Heart left ventricle (tissue), 16 donors: Measurements from ENCODE around the gene CIAO3. TPM values are rescaled to one million over a fixed set of nuclear protein-coding genes. Genes with fewer than 3 reads are reported as not detected.
A peak's percentile ranks its signal among the peaks of the same experiment; 100 is the strongest.
"Not testable (repeated sequence)": the region's sequence is repeated elsewhere in the genome, so short reads cannot be mapped to it uniquely, and the experiment has no call there.

ENCODE experiments used
- ATAC-seq, 4 donors: fragments of 200-7000 bp; cut with Tn5 transposase; one replicate each; pipeline ENCODE4 v1.9.1; 2020 to 2022; ENCODE audit warnings: moderate library complexity in 4 of 4, mild to moderate bottlenecking in 3 of 4, moderate number of reproducible peaks in 1 of 4
- DNase-seq, 5 donors: peaks; one replicate each; pipeline ENCODE4 v3.0.0-alpha.2; 2020
- H3K27ac ChIP-seq, 12 donors: fragments of 200-600 bp; sonication (generic) in 4 of 12; one replicate each; pipeline versions ENCODE4 v1.5.0 to v1.8.0; 2016 to 2022; ENCODE audit warnings: mild to moderate bottlenecking in 2 of 12
- H3K27me3 ChIP-seq, 9 donors: fragments of 200-600 bp; sonication (generic) in 2 of 9; one replicate each; pipeline versions ENCODE4 v1.5.1 to v1.8.0; 2016 to 2022; ENCODE audit warnings: mild to moderate bottlenecking in 3 of 9
- H3K36me3 ChIP-seq, 9 donors: fragments of 200-600 bp; sonication (generic) in 2 of 9; one replicate each; pipeline versions ENCODE4 v1.5.0 to v1.8.0; 2018 to 2022; ENCODE audit warnings: mild to moderate bottlenecking in 2 of 9
- H3K4me1 ChIP-seq, 12 donors: fragments of 200-600 bp; sonication (generic) in 4 of 12; one replicate each; pipeline versions ENCODE4 v1.5.0 to v1.8.0; 2016 to 2022; ENCODE audit warnings: mild to moderate bottlenecking in 3 of 12
- H3K4me3 ChIP-seq, 12 donors: fragments of 200-600 bp; sonication (generic) in 4 of 12; one replicate each; pipeline versions ENCODE4 v1.5.0 to v1.8.0; 2017 to 2022; ENCODE audit warnings: mild to moderate bottlenecking in 9 of 12, moderate library complexity in 4 of 12
- H3K9me3 ChIP-seq, 12 donors: fragments of 200-600 bp; sonication (generic) in 4 of 12; one replicate each; pipeline versions ENCODE4 v1.5.0 to v1.8.0; 2016 to 2022; ENCODE audit warnings: mild to moderate bottlenecking in 1 of 12
- POLR2A ChIP-seq, 2 donors: fragments of 450-650 bp; IDR thresholded peaks; one replicate each; pipeline ENCODE4 v1.6.1; 2017; ENCODE audit warnings: antibody characterized with exemption in 2 of 2, mild to moderate bottlenecking in 2 of 2, moderate library complexity in 2 of 2
- WGBS, 4 donors: extraction: QIAGEN DNeasy Blood & Tissue Kit in 2 of 4; methylation state at CpG; one replicate each; pipeline versions ENCODE4 v1.1.5 to v1.1.7; 2013 to 2018; 5-methylcytosine and 5-hydroxymethylcytosine counted together
- intact Hi-C, 10 donors: fragments of 100-400 bp; cut with DNase I; formaldehyde crosslinking; loops; one replicate each; pipeline versions ENCODE4 v1.11.1 to v1.14.2; 2022
- polyA plus RNA-seq, 2 donors: library from polyadenylated mRNA; stranded (reverse); fragments of 200-250 nt; gene quantifications; one replicate each; pipeline ENCODE4 v1.2.3, GENCODE V29; 2013
- total RNA-seq, 9 donors: library from RNA; depleted of rRNA in 2 of 9; stranded (reverse); fragments of >200 nt in 2 of 9; fragmentation: NEBNext Ultra II Directional in 3 of 9; extraction: Animal tissue kit (Norgen Biotek cat#: 25700) in 3 of 9; gene quantifications; one replicate each; pipeline versions ENCODE4 v1.1.0 to v1.2.4, GENCODE V29; 2016 to 2023
- TF ChIP-seq, protein P1 (sequence below), 12 donors: fragments of 200-600 bp; sonication (generic) in 4 of 12; IDR thresholded peaks; one replicate each; pipeline versions ENCODE4 v1.5.0 to v1.8.0; 2018 to 2022; ENCODE audit warnings: antibody characterized with exemption in 12 of 12, mild to moderate bottlenecking in 5 of 12
- donor health status: ischemic (EF 13 %, LVEDD 7.1; RV severe dilation, severe dysfunction).
- donor health status: healthy with polysubstance abuse.
- donor health status: DM: no; HTN: yes; CAD: no.
- donor health status: DM: no; HTN: no; CAD: no.
- donor health status: ischemic (EF 25% LVEDD 6.9; RV normal size, moderate dysfunction).
- donor health status: ischemic (EF 25% LVEDD 5.7; RV mildly dilated, moderate dysfunction).
- donor health status: healthy.
- donor health status: DM: yes; HTN: yes; CAD: no.
- donor health status: ischemic (EF 35%, LVEDD 5.7; RV mildly dilated, moderate dysfunction).
- donor health status: nonischemic (EF 11% LVEDD 7.7; RV severe dilation, severe dysfunction).
- donor health status: DM: yes; HTN: yes; CAD: no.
- donor health status: PGD.
- donor health status: ischemic (EF 29% LVEDD 5.4; RV normal size, mild dysfunction).
- donor health status: nonischemic (EF 23%, LVEDD 6.1; RV moderate dilation, normal function).

Gene CIAO3
- total and polyA plus RNA-seq, 11 donors: 21.4 to 41.5 (median 28.2) TPM

DNA sequence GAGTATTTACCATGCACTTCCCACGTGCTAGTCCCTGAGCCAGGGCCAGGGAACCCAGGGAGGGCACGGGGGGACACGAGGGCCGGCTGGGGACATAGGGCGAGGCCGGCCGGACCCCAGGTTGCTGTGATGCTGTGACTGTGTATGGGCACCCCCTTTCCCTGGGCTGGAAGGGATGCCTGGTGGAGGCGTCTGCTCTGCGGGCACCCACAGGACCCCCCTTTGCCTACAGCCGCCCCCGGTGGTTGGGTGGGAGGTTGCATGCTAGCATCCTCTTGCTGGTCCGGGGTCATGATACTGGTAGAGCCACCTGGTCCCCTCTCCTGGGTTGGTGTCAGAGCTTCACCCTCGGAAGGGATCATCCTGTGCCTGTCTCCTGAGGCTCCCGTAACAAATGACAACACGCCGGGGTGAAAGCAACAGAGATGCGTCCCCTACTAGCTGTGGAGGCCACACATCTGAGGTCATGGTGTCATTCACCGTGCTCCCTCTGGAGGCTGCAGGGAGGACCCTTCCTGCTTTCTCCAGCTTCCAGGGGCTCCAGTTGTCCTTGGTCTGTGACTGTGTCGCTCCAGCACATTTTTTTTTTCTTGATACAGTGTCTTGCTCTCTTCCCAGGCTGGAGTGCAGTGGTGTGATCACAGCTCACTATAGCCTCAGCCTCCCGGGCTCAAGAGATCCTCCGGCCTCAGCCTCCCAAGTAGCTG lies 3.1 kb upstream of the CIAO3 start:
- H3K4me1 ChIP-seq: peaks cover 4 to 18% (median 12%) of the 10 kb centered on the region in 12 donors
- no peak overlapping the region for H3K27ac ChIP-seq
- no peaks in the 10 kb centered on the region for H3K9me3 ChIP-seq
- peaks cover 0 to 4% (median 0%) of the 10 kb centered on the region in 9 donors for H3K36me3 ChIP-seq
- WGBS, 4 donors: 72 to 83% (median 77%) methylated on average over 12 to 21 of the region's 21 CpGs
- TF ChIP-seq POLR2A (IDR thresholded peaks at IDR 0.05): no peak
- TF ChIP-seq, protein P1, sequence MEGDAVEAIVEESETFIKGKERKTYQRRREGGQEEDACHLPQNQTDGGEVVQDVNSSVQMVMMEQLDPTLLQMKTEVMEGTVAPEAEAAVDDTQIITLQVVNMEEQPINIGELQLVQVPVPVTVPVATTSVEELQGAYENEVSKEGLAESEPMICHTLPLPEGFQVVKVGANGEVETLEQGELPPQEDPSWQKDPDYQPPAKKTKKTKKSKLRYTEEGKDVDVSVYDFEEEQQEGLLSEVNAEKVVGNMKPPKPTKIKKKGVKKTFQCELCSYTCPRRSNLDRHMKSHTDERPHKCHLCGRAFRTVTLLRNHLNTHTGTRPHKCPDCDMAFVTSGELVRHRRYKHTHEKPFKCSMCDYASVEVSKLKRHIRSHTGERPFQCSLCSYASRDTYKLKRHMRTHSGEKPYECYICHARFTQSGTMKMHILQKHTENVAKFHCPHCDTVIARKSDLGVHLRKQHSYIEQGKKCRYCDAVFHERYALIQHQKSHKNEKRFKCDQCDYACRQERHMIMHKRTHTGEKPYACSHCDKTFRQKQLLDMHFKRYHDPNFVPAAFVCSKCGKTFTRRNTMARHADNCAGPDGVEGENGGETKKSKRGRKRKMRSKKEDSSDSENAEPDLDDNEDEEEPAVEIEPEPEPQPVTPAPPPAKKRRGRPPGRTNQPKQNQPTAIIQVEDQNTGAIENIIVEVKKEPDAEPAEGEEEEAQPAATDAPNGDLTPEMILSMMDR (IDR thresholded peaks at IDR 0.05): no peak
- no peak overlapping the region for H3K4me3 ChIP-seq
- peaks cover 0 to 27% (median 0%) of the 10 kb centered on the region in 9 donors for H3K27me3 ChIP-seq
- DNase-seq (no peak), ATAC-seq (no peak)
- intact Hi-C loops: no loop called here

DNA sequence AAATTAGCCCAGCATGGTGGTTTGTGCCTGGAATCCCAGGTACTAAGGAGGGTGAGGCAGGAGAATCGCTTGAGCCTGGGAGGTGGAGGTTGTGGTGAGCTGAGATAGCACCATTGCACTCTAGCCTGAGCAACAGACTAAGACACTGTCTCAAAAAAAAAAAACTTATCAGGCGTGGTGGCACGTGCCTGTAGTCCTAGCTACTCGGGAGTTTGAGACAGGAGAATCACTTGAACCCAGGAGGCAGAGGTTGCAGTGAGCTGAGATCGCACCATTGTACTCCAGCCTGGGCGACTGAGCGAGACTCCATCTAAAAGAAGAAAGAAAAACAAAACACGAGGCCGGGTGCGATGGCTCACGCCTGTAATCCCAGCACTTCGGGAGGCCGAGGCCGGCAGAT lies 2.1 kb upstream of the CIAO3 start:
- intact Hi-C loops, H3K9me3 ChIP-seq, DNase-seq, ATAC-seq, H3K27ac ChIP-seq, H3K4me3 ChIP-seq: not testable (repeated sequence)
- H3K4me1 ChIP-seq: peaks cover 4 to 18% (median 12%) of the 10 kb centered on the region in 12 donors
- H3K36me3 ChIP-seq: peaks cover 0 to 11% (median 2%) of the 10 kb centered on the region in 9 donors
- peaks cover 0 to 27% (median 0%) of the 10 kb centered on the region in 9 donors for H3K27me3 ChIP-seq
- WGBS, 4 donors: 74 to 81% (median 75%) methylated on average over 14 of the region's 14 CpGs

DNA sequence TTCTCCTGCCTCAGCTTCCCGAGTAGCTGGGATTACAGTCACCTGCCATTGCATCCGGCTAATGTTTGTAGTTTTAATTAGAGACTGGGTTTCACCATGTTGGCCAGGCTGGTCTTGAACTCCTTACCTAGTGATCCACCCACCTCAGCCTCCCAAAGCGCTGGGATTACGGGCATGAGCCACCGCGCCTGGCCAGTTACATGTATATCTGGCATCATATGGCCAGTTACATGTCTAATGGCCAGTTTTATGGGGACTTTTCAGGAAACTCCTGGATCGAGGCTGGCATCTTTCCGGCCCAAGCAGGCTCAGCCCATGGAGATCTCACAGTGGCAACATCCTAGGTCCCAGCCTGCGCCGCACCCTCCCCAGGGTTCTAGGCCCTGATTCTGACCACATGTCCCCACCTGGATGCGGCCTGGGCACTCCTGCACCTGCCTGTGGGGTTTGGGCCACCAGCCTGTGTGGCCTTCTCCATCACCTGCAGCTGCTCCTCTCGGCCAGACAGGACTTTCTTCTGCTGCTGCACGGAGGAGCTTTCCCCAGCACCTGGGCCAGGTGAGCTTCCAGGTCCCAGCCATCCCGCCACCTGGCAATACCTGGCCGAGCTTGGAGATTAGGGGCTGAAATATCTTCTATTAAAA lies 1.3 kb upstream of the CIAO3 start:
- TF ChIP-seq, protein P1 (IDR thresholded peaks at IDR 0.05): no peak
- no peak for TF ChIP-seq POLR2A (IDR thresholded peaks at IDR 0.05)
- WGBS, 4 donors: 86 to 90% (median 89%) methylated on average over 15 of the region's 15 CpGs
- H3K9me3 ChIP-seq: no peaks in the 10 kb centered on the region
- H3K4me1 ChIP-seq: peaks cover 4 to 18% (median 12%) of the 10 kb centered on the region in 12 donors
- peak in 2 of 5 donors; percentile 3 to 20 for DNase-seq
- peaks cover 0 to 27% (median 0%) of the 10 kb centered on the region in 9 donors for H3K27me3 ChIP-seq
- no peak overlapping the region for H3K4me3 ChIP-seq
- ATAC-seq: no peak
- peaks cover 0 to 19% (median 10%) of the 10 kb centered on the region in 9 donors for H3K36me3 ChIP-seq
- intact Hi-C loops: loop anchor here in 4 of 10 donors (1.0 to 2.0 kb wide), 3 partner anchors 28 to 31 kb away; no protein-coding TSS in a partner anchor
- H3K27ac ChIP-seq: no peak overlapping the region

DNA sequence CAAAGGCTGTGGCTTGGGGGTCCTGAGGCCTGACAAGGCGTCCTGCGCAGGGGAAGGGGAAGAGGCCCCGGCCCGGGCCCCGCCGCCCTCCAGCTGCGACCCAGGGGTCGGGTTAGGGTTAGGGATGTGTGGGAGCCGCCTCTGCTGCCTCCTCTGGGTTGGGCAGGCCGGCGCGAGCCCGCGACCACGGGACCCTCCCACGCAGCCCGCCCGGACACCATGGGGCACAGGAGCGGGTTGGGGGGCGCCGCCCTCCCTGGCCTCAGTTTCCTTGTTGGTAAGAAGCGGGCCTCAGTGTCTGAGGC lies 386 bp downstream of the CIAO3 start:
- H3K9me3 ChIP-seq: no peaks in the 10 kb centered on the region
- DNase-seq (no peak), ATAC-seq (peak in 3 of 4 donors; percentile 32 to 42 (median 33))
- WGBS, 4 donors: 0 to 10% (median 1%) methylated on average over 4 to 22 of the region's 22 CpGs
- peak overlapping the region in 10 of 12 donors; percentile 74 to 90 (median 80) for H3K27ac ChIP-seq
- H3K36me3 ChIP-seq: peaks cover 0 to 36% (median 27%) of the 10 kb centered on the region in 9 donors
- H3K27me3 ChIP-seq: peaks cover 0 to 27% (median 0%) of the 10 kb centered on the region in 9 donors
- peaks cover 4 to 18% (median 12%) of the 10 kb centered on the region in 12 donors for H3K4me1 ChIP-seq
- peak overlapping the region; percentile 76 to 100 (median 97) for H3K4me3 ChIP-seq
- TF ChIP-seq, protein P1 (IDR thresholded peaks at IDR 0.05): no peak
- TF ChIP-seq POLR2A (IDR thresholded peaks at IDR 0.05): no peak
- intact Hi-C loops: loop anchor here in 2 of 10 donors (2.0 kb wide), 1 partner anchor 30 kb away; no protein-coding TSS in a partner anchor
